K562 (cell line): ENCODE results near the gene BNC2. TPM values are rescaled to one million over a fixed set of nuclear protein-coding genes. Genes with fewer than 3 reads are reported as not detected.

Experiments
- ATAC-seq: fragments of 200-7000 bp; cut with Tn5 transposase; 3 replicates; pipeline ENCODE4 v1.9.1; 2020; ENCODE audit warnings: moderate library complexity
- BruUV-seq: library from RNA; stranded (reverse); fragments of 400-500 nt; replicated peaks from 2 replicates; lab custom pipeline; 2021; lab: Mats Ljungman, UMichigan
- CTCF ChIA-PET: fragments of 300-600 bp; formaldehyde crosslinking; extraction: SDS; loops from one replicate; lab custom pipeline; 2021; ENCODE audit warnings: low intra/inter-chr PET ratio; lab: Yijun Ruan, JAX
- POLR2A ChIA-PET: fragments of 300-600, 350-650 bp; sonication (Branson Sonifier 250); formaldehyde crosslinking; extraction: SDS; loops from one replicate; lab custom pipeline; 2021; ENCODE audit warnings: antibody characterized with exemption, inconsistent platforms; lab: Yijun Ruan, JAX
- DNase-seq, 4 experiments: peaks; one replicate each; pipeline versions ENCODE4 v3.0.0 to v3.0.0-alpha.2; 2011 to 2018; ENCODE audit warnings: low spot score in 3 of 4, mixed read lengths in 3 of 4; ENCODE audit errors: extremely low read depth in 1 of 4
- FAIRE-seq: peaks from 2 replicates; lab custom pipeline; 2011; peaks lifted over from hg19 to GRCh38; lab: Jason Lieb, UNC
- H2AFZ ChIP-seq: 2 replicates; pipeline ENCODE4 v1.6.0; 2011; ENCODE audit warnings: low read depth, low read length, control low read depth, inconsistent platforms
- H3K27ac ChIP-seq: fragments of 200-600 bp; 3 replicates; pipeline ENCODE4 v1.8.0; 2011; ENCODE audit warnings: low read depth, mild to moderate bottlenecking, control low read depth, inconsistent platforms, low read length, moderate library complexity, mixed read lengths; ENCODE audit errors: extremely low read depth
- H3K27me3 ChIP-seq, 2 experiments: fragments of 300-600 bp in 1 of 2; 2 replicates in 1 of 2; 3 replicates in 1 of 2; pipeline versions ENCODE4 v1.6.0 to v1.8.0; 2011; ENCODE audit warnings: inconsistent platforms in 2 of 2, low read length in 2 of 2, mild to moderate bottlenecking in 1 of 2, mixed read lengths in 1 of 2, moderate library complexity in 1 of 2; ENCODE audit not compliant: control insufficient read depth in 2 of 2, insufficient read depth in 2 of 2
- H3K36me3 ChIP-seq: fragments of 300-600 bp; 3 replicates; pipeline ENCODE4 v1.8.0; 2011; ENCODE audit warnings: mild to moderate bottlenecking, low read length, inconsistent platforms; ENCODE audit not compliant: control insufficient read depth, insufficient read depth
- H3K4me1 ChIP-seq, 2 experiments: fragments of 200-600 bp in 1 of 2; replicated peaks in 1 of 2; 2 replicates in 1 of 2; 3 replicates in 1 of 2; pipeline versions ENCODE4 v1.5.1 to v1.8.0; 2011; ENCODE audit warnings: inconsistent platforms in 2 of 2, low read length in 2 of 2, mild to moderate bottlenecking in 1 of 2, mixed read lengths in 1 of 2, moderate library complexity in 1 of 2; ENCODE audit not compliant: control insufficient read depth in 2 of 2, insufficient read depth in 2 of 2
- H3K4me2 ChIP-seq: 2 replicates; pipeline ENCODE4 v1.6.1; 2011; ENCODE audit warnings: low read length, control low read depth, inconsistent platforms, mixed read lengths; ENCODE audit not compliant: insufficient read depth
- H3K4me3 ChIP-seq: fragments of 200-600 bp; sonication (generic), shearing (Covaris generic); 2 replicates; pipeline ENCODE4 v1.5.1; 2016; ENCODE audit warnings: control low read depth, inconsistent platforms
- H3K79me2 ChIP-seq: fragments of 200-600 bp; 3 replicates; pipeline ENCODE4 v1.8.0; 2011; ENCODE audit warnings: low read length, inconsistent platforms; ENCODE audit not compliant: control insufficient read depth, insufficient read depth
- H3K9ac ChIP-seq, 2 experiments: 2 replicates each; pipeline versions ENCODE4 v1.6.0 to v1.6.1; 2011; ENCODE audit warnings: low read depth in 2 of 2, low read length in 2 of 2, control low read depth in 1 of 2, inconsistent platforms in 1 of 2, mild to moderate bottlenecking in 1 of 2, mixed read lengths in 1 of 2; ENCODE audit not compliant: insufficient read depth in 1 of 2
- H3K9me1 ChIP-seq: one replicate; pipeline ENCODE4 v1.6.0; 2011; ENCODE audit warnings: inconsistent platforms, mild to moderate bottlenecking, low read length, moderate library complexity; ENCODE audit not compliant: control insufficient read depth, insufficient read depth
- H3K9me3 ChIP-seq: replicated peaks from 2 replicates; pipeline ENCODE4 v1.5.1; 2011; ENCODE audit warnings: low read depth, low read length, inconsistent platforms; ENCODE audit not compliant: control insufficient read depth, insufficient read depth
- H4K20me1 ChIP-seq: replicated peaks from 2 replicates; pipeline ENCODE4 v1.6.1; 2011; ENCODE audit warnings: low read length, inconsistent platforms, mixed read lengths; ENCODE audit not compliant: control insufficient read depth, insufficient read depth
- EGR1 ChIP-seq: fragments of 450-650 bp; conservative IDR thresholded peaks from 2 replicates; pipeline ENCODE4 v1.6.1; 2017; ENCODE audit warnings: mild to moderate bottlenecking
- MGA ChIP-seq: fragments of 450-650 bp; IDR thresholded peaks from 2 replicates; pipeline ENCODE4 v1.6.1; 2016; ENCODE audit warnings: mild to moderate bottlenecking, moderate library complexity
- MTA1 ChIP-seq: fragments of 450-650 bp; IDR thresholded peaks from 2 replicates; pipeline ENCODE4 v1.6.1; 2017; ENCODE audit warnings: borderline replicate concordance
- MTA3 ChIP-seq: fragments of 450-650 bp; formaldehyde crosslinking; IDR thresholded peaks from 2 replicates; pipeline ENCODE4 v1.6.1; 2017; ENCODE audit warnings: mild to moderate bottlenecking, borderline replicate concordance
- PHB2 ChIP-seq: fragments of 450-650 bp; IDR thresholded peaks from 2 replicates; pipeline ENCODE4 v1.6.1; 2017; ENCODE audit warnings: low read depth
- SIX5 ChIP-seq, 2 experiments: IDR thresholded peaks; 2 replicates each; pipeline ENCODE4 v1.6.1; 2011; ENCODE audit warnings: low read length in 2 of 2, borderline replicate concordance in 1 of 2, low read depth in 1 of 2, mild to moderate bottlenecking in 1 of 2, moderate library complexity in 1 of 2; ENCODE audit not compliant: insufficient read depth in 1 of 2
- TAF15 ChIP-seq: fragments of 200-400 bp; formaldehyde crosslinking; IDR thresholded peaks from 2 replicates; pipeline ENCODE4 v1.6.1; 2017; ENCODE audit warnings: mild to moderate bottlenecking, low read depth, low read length, moderate library complexity
- TAF9B ChIP-seq: fragments of 450-650 bp; IDR thresholded peaks from 2 replicates; pipeline ENCODE4 v1.6.1; 2018; ENCODE audit warnings: mild to moderate bottlenecking; ENCODE audit not compliant: partially characterized antibody
- ZNF124 ChIP-seq: sonication (generic); formaldehyde crosslinking; IDR thresholded peaks from 2 replicates; pipeline ENCODE4 v1.8.1; 2022; ENCODE audit warnings: missing genetic modification reagents
- WGBS: fragments of 100-300 bp; shearing (Covaris generic); methylation state at CpG from one replicate; pipeline ENCODE4 v1.1.6; 2016; ENCODE audit warnings: low coverage, mixed read lengths; ENCODE audit not compliant: insufficient coverage; ENCODE audit errors: missing lambda C conversion rate; 5-methylcytosine and 5-hydroxymethylcytosine counted together
- in situ Hi-C: fragments of 300-500 bp; cut with MboI; formaldehyde crosslinking; loops from 4 replicates; pipeline ENCODE4 v1.15.0; 2018; ENCODE audit warnings: inconsistent platforms, mixed read lengths
- intact Hi-C: fragments of 100-400 bp; cut with micrococcal nuclease; formaldehyde crosslinking; loops from 2 replicates; pipeline ENCODE4 v1.14.2; 2022
- polyA plus RNA-seq, 8 experiments: library from polyadenylated mRNA; depleted of rRNA in 4 of 8; stranded (reverse) in 5 of 8; unstranded in 3 of 8; fragments of >200 nt; fragmentation: Nextera tagmentation in 2 of 8; fragmentation: Illumina TruSeq in 1 of 8; extraction: Ambion mirVana in 2 of 8; extraction: Trizol in 1 of 8; gene quantifications; 2 replicates each; pipeline versions ENCODE4 v1.2.1 to v1.2.3, GENCODE V29; 2011 to 2014; ENCODE audit warnings: inconsistent platforms in 1 of 8, missing spikeins in 1 of 8
- total RNA-seq, 7 experiments: library from RNA; depleted of rRNA in 6 of 7; stranded (reverse); fragments of >200 nt in 6 of 7; fragmentation: Illumina TruSeq in 2 of 7; extraction: Trizol in 2 of 7; gene quantifications; 2 replicates each; pipeline versions ENCODE4 v1.2.1 to v1.2.3, GENCODE V29; 2011 to 2021; ENCODE audit warnings: low replicate concordance in 1 of 7
- TF ChIP-seq, protein P1 (sequence below): IDR thresholded peaks from 2 replicates; pipeline ENCODE4 v1.6.1; 2014; ENCODE audit warnings: antibody characterized with exemption

BNC2 gene
- total and polyA plus RNA-seq, 9 of the 15 experiments (the other 6 are each of a cell fraction or from before 2014, with no cell fraction given), result not detected

- Histone ChIP-seq H3K4me1 (no peaks in the 10 kb centered on the region), H3K4me2 (no peak overlapping the region), H3K9me1 (no peaks in the 10 kb centered on the region), H3K9ac (no peak overlapping the region), H3K27me3 (no peaks in the 10 kb centered on the region), H3K79me2 (no peaks in the 10 kb centered on the region), H4K20me1 (no peaks in the 10 kb centered on the region), H2AFZ (no peak overlapping the region), H3K9me3 (no peaks in the 10 kb centered on the region), H3K27ac (no peak overlapping the region), H3K36me3 (no peaks in the 10 kb centered on the region), H3K4me3 (no peak overlapping the region)
- intact Hi-C loops (no loop called here), in situ Hi-C loops (no loop called here)
- 2% methylated on average over 34 of the region's 60 CpGs for WGBS
- no peak for FAIRE-seq
- no peak for DNase-seq
- ATAC-seq, result no peak
- ChIA-PET POLR2A (no interaction called here), CTCF (no interaction called here)
- BruUV-seq, result no TSS peak
- TF ChIP-seq ZNF124, result no peak
- TF ChIP-seq MTA1, result no peak
- TF ChIP-seq, protein P1, sequence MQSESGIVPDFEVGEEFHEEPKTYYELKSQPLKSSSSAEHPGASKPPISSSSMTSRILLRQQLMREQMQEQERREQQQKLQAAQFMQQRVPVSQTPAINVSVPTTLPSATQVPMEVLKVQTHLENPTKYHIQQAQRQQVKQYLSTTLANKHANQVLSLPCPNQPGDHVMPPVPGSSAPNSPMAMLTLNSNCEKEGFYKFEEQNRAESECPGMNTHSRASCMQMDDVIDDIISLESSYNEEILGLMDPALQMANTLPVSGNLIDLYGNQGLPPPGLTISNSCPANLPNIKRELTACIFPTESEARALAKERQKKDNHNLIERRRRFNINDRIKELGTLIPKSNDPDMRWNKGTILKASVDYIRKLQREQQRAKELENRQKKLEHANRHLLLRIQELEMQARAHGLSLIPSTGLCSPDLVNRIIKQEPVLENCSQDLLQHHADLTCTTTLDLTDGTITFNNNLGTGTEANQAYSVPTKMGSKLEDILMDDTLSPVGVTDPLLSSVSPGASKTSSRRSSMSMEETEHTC, result no peak
- no peak for TF ChIP-seq MGA
- TF ChIP-seq MTA3, result no peak
- no peak for TF ChIP-seq EGR1
- no peak for TF ChIP-seq SIX5 (IDR thresholded peaks at IDR 0.05; ENCODE audit: borderline replicate concordance in 1 of 2, insufficient read depth in 1 of 2, low read depth in 1 of 2, low read length in 2 of 2)
- no peak for TF ChIP-seq TAF9B
- TF ChIP-seq TAF15, result no peak
- TF ChIP-seq PHB2, result no peak
Measured at GRCh38 chr9:16726718-16727451, 143.6 kb downstream of the BNC2 start.
